HEK293T (cell line): Measurements from ENCODE around the gene OTUD7B.

Experiments used
- CTCF ChIA-PET: fragments of 350-600 bp; formaldehyde crosslinking; extraction: SDS; loops from one replicate; lab custom pipeline; 2021; ENCODE audit warnings: antibody characterized with exemption, inconsistent platforms; lab: Yijun Ruan, JAX
- POLR2A ChIA-PET: fragments of 350-600 bp; formaldehyde crosslinking; extraction: SDS; loops from one replicate; lab custom pipeline; 2020; ENCODE audit warnings: antibody characterized with exemption, inconsistent platforms; lab: Yijun Ruan, JAX
- DNase-seq: peaks from one replicate; pipeline ENCODE4 v3.0.0; 2012; ENCODE audit warnings: mixed read lengths; ENCODE audit errors: extremely low spot score
- ARNT ChIP-seq: fragments of 450-650 bp; IDR thresholded peaks from 2 replicates; pipeline ENCODE4 v1.6.1; 2017; ENCODE audit warnings: mild to moderate bottlenecking
- BHLHE40 ChIP-seq: fragments of 450-650 bp; IDR thresholded peaks from 2 replicates; pipeline ENCODE4 v1.6.1; 2016; ENCODE audit warnings: mild to moderate bottlenecking, moderate library complexity, borderline replicate concordance
- CTBP1 ChIP-seq: fragments of 450-650 bp; IDR thresholded peaks from 2 replicates; pipeline ENCODE4 v1.6.1; 2016; ENCODE audit warnings: borderline replicate concordance
- ELF4 ChIP-seq: fragments of 450-650 bp; IDR thresholded peaks from 2 replicates; pipeline ENCODE4 v1.6.1; 2017; ENCODE audit warnings: antibody characterized with exemption
- FOXA1 ChIP-seq: fragments of 450-650 bp; IDR thresholded peaks from 2 replicates; pipeline ENCODE4 v1.6.1; 2016; ENCODE audit warnings: mild to moderate bottlenecking
- FOXK2 ChIP-seq: fragments of 450-650 bp; IDR thresholded peaks from 2 replicates; pipeline ENCODE4 v1.6.1; 2016; ENCODE audit warnings: mild to moderate bottlenecking
- FOXM1 ChIP-seq: fragments of 450-650 bp; IDR thresholded peaks from 2 replicates; pipeline ENCODE4 v1.6.1; 2017; ENCODE audit warnings: mild to moderate bottlenecking, borderline replicate concordance
- HDGF ChIP-seq: fragments of 450-650 bp; IDR thresholded peaks from 2 replicates; pipeline ENCODE4 v1.6.1; 2017; ENCODE audit warnings: antibody characterized with exemption, borderline replicate concordance
- L3MBTL2 ChIP-seq: fragments of 450-650 bp; conservative IDR thresholded peaks from 2 replicates; pipeline ENCODE4 v1.6.1; 2016; ENCODE audit warnings: mild to moderate bottlenecking
- LEF1 ChIP-seq: fragments of 450-650 bp; IDR thresholded peaks from 2 replicates; pipeline ENCODE4 v1.6.1; 2017; ENCODE audit warnings: mild to moderate bottlenecking, borderline replicate concordance
- NFRKB ChIP-seq: fragments of 450-650 bp; IDR thresholded peaks from 2 replicates; pipeline ENCODE4 v1.6.1; 2016; ENCODE audit warnings: mild to moderate bottlenecking, moderate library complexity
- SP1 ChIP-seq: fragments of 450-650 bp; IDR thresholded peaks from 2 replicates; pipeline ENCODE4 v1.6.1; 2017
- SUZ12 ChIP-seq: fragments of 450-650 bp; IDR thresholded peaks from 2 replicates; pipeline ENCODE4 v1.6.1; 2016; ENCODE audit warnings: mild to moderate bottlenecking
- TARDBP ChIP-seq: fragments of 450-650 bp; IDR thresholded peaks from 2 replicates; pipeline ENCODE4 v1.6.1; 2016
- ZNF384 ChIP-seq: fragments of 450-650 bp; IDR thresholded peaks from 2 replicates; pipeline ENCODE4 v1.6.1; 2016
- TF ChIP-seq, protein P1 (sequence below): fragments of 450-650 bp; IDR thresholded peaks from 2 replicates; pipeline ENCODE4 v1.6.1; 2016

OTUD7B gene

DNA sequence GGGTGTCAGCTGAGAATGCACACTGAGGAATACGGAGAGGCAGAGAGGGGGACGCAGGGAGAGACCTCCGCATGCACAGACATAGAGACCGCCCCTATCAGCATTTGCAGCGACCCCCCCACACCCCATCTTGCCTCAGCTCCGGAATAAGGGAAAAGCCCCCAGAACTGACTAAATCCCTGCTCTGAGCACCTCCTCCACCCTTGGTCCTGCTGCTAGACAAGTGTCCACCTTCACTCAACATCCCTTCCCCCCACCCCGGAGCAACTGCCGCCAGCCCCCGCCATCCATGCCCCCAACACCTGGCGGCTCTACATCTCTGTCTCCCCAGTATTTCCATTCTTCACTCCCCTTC, 93.7 kb downstream of the OTUD7B start:
- no peak for TF ChIP-seq L3MBTL2
- TF ChIP-seq TARDBP: no peak
- no peak for DNase-seq
- CTCF ChIA-PET: no interaction called here
- POLR2A ChIA-PET: interaction anchor here (2.4 to 2.7 kb wide), 2 partner anchors 12 to 29 kb away, joined by 13 to 23 read pairs; a partner anchor contains a TSS

DNA sequence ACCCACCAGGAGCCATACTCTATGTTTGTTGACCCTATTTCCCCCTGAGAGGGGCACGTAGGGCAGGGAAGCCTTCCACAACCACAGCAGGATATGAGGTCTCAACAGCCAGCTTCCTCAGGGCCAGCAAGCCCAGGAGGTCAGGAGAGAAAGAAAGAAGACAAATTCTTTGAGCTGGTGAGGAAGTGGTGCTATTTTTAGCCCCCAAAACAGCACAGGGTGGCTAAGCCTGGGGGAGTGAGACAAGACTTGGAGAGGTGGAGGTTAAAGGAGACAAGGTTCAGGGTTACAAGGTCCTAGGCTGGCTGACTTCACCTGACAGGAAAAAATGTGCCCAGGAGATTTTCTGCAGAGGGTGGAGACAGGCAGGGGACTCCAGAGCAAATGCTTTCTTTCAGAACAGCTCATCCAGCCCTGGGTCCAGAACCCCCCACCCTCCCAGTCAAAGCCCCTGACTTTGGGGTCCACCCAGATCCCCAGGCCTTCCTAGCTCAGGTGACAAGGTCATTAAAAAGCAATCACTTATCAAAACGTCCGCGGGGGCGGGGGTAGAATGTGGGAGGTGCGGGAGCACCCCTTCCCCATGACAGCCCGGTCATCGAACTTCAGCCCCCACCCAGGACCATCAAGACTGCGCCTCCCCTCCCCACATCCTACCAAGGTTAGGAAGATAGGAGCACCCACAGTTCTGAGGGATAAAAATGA, 94.2 kb downstream of the OTUD7B start:
- ChIA-PET POLR2A (interaction anchor here (1.1 to 2.7 kb wide), 4 partner anchors 13 to 95 kb away, joined by 3 to 23 read pairs (median 8); a partner anchor contains a TSS), CTCF (no interaction called here)
- DNase-seq: no peak
- TF ChIP-seq TARDBP: no peak
- TF ChIP-seq CTBP1: no peak
- TF ChIP-seq ZNF384: no peak
- TF ChIP-seq LEF1: no peak
- TF ChIP-seq FOXK2: no peak
- no peak for TF ChIP-seq NFRKB
- no peak for TF ChIP-seq ELF4
- TF ChIP-seq BHLHE40: no peak
- TF ChIP-seq SP1: no peak
- no peak for TF ChIP-seq L3MBTL2
- TF ChIP-seq ARNT: no peak
- TF ChIP-seq FOXA1: no peak
- TF ChIP-seq, protein P1, sequence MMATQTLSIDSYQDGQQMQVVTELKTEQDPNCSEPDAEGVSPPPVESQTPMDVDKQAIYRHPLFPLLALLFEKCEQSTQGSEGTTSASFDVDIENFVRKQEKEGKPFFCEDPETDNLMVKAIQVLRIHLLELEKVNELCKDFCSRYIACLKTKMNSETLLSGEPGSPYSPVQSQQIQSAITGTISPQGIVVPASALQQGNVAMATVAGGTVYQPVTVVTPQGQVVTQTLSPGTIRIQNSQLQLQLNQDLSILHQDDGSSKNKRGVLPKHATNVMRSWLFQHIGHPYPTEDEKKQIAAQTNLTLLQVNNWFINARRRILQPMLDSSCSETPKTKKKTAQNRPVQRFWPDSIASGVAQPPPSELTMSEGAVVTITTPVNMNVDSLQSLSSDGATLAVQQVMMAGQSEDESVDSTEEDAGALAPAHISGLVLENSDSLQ: no peak
- TF ChIP-seq FOXM1: no peak
- no peak for TF ChIP-seq SUZ12
- TF ChIP-seq HDGF: no peak

DNA sequence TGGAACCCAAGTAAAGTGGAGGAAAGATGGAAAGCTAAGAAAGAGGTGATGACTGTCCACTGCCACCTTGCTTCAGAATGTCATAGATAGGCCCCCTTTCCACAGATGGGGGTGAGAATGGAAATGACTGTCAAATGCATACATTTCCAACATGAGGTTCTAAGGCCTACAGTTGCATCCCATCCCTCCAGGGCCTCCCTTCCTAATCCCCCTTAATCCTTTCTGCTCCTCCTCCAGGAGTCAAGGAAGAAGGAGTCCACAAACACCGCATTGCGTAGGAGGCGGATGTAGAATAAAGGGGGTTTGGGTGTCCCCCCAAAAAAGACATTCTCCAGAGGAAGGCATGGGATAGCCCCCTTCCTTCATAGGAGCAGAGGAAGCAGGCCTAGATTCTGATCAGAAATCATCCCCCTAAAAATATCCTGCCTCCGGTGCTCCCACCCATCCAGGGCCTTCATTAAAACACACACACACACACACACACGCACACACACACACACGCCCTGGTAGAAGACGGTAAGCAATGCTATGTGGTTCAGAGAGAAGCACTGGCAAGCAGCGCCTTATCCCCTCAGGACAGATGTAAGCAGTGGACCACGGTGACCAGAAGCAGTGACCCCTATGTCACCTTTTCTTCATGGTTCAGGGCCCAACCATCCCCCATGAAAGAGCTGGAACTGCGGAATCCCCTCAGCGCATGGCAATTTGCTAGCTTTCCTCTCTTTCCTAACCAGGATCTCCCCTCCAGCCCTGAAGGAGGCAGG, 94.9 kb downstream of the OTUD7B start:
- TF ChIP-seq CTBP1: no peak
- no peak for TF ChIP-seq FOXA1
- TF ChIP-seq FOXK2: no peak
- TF ChIP-seq HDGF: no peak
- TF ChIP-seq BHLHE40: no peak
- no peak for TF ChIP-seq TARDBP
- no peak for TF ChIP-seq SUZ12
- TF ChIP-seq LEF1: no peak
- TF ChIP-seq ZNF384: no peak
- TF ChIP-seq ELF4: no peak
- TF ChIP-seq L3MBTL2: no peak
- TF ChIP-seq, protein P1: no peak
- no peak for TF ChIP-seq ARNT
- TF ChIP-seq FOXM1: no peak
- TF ChIP-seq SP1: no peak
- no peak for TF ChIP-seq NFRKB
- no peak for DNase-seq
- ChIA-PET CTCF (no interaction called here), POLR2A (interaction anchor here (1.1 to 2.7 kb wide), 4 partner anchors 13 to 95 kb away, joined by 3 to 23 read pairs (median 8); a partner anchor contains a TSS)

DNA sequence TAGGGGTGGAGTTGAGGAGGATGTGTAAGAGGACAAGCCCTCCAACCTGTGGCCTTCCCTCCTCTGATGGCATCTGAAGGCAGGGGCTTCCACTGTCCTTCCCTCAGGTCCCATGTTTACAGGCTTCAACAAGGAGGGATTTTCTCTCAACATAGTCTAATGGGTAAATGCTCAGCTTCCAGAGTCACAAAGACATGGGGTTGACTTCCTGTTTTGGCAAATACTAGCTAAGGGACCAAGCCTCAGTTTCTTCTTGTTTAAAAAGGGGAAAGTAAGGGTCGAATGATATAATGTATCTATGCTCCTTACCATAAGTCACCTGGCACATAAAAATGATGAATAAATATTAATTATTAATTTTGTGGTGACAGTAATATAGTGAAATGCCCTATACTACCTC, 96.0 kb downstream of the OTUD7B start:
- no peak for TF ChIP-seq TARDBP
- no peak for TF ChIP-seq CTBP1
- TF ChIP-seq FOXK2: no peak
- TF ChIP-seq ARNT: no peak
- TF ChIP-seq SUZ12: no peak
- TF ChIP-seq, protein P1: no peak
- TF ChIP-seq ZNF384: no peak
- TF ChIP-seq ELF4: no peak
- no peak for TF ChIP-seq SP1
- no peak for TF ChIP-seq HDGF
- DNase-seq: no peak
- CTCF ChIA-PET: interaction anchor here (0.5 kb wide), 1 partner anchor 271 kb away, joined by 3 read pairs; no protein-coding TSS in a partner anchor
- POLR2A ChIA-PET: interaction anchor here (2.4 to 2.7 kb wide), 2 partner anchors 14 to 27 kb away, joined by 13 to 23 read pairs; a partner anchor contains a TSS

DNA sequence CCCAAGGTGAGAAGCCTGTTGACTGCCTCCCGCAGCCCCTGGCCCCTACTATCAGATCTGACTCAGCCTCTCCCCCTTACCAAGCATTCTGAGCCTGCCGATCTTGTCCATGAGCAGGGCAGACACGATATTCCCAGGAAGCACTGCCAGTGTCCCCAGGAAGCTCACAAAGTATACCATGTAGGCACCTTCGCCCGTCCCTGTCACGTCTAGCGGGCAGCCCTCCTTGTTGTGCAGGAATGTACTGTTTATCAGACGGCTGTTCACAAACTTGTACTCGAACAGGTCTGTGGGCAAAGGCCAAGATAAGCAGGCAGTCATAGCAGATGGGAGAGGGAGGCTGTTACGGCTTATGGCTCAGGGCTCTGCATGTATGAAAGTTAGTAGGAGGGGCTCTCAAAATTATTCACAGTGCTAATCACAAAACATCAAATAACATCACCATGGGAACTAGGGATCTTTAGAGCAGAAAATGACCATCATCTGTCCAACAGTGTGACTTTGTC, 103.9 kb downstream of the OTUD7B start:
- no peak for TF ChIP-seq LEF1
- no peak for TF ChIP-seq TARDBP
- TF ChIP-seq ZNF384: no peak
- TF ChIP-seq ELF4: no peak
- no peak for TF ChIP-seq FOXK2
- no peak for TF ChIP-seq SP1
- TF ChIP-seq L3MBTL2: no peak
- no peak for TF ChIP-seq CTBP1
- no peak for TF ChIP-seq BHLHE40
- no peak for TF ChIP-seq FOXM1
- TF ChIP-seq HDGF: no peak
- no peak for TF ChIP-seq FOXA1
- no peak for TF ChIP-seq SUZ12
- TF ChIP-seq, protein P1: no peak
- ChIA-PET CTCF (no interaction called here), POLR2A (interaction anchor here (1.1 kb wide), 1 partner anchor 27 kb away, joined by 3 read pairs; no protein-coding TSS in a partner anchor)
- DNase-seq: peak; percentile 4
